ENCODE results near the gene SERPINA6. TPM values are rescaled to one million over a fixed set of nuclear protein-coding genes. Genes with fewer than 3 reads are reported as not detected.

SERPINA6 gene
- total RNA-seq, 1 experiment from 2014 or later = 0.32 TPM

- Mint-ChIP-seq H3K4me3 (ENCODE audit: unreplicated experiment) (no peak overlapping the region), H3K36me3 (ENCODE audit: insufficient read depth, unreplicated experiment) (no peaks in the 10 kb centered on the region), H3K4me1 (ENCODE audit: low read depth, unreplicated experiment) (peaks cover 13% of the 10 kb centered on the region), H3K27me3 (ENCODE audit: insufficient read depth, unreplicated experiment) (no peaks in the 10 kb centered on the region), H3K27ac (ENCODE audit: unreplicated experiment) (no peak overlapping the region), H3K9me3 (ENCODE audit: unreplicated experiment) (no peaks in the 10 kb centered on the region)
- no TSS peak for BruUV-seq (replicated peaks)
- Histone ChIP-seq H3K9me3 (no peaks in the 10 kb centered on the region), H3K36me3 (ENCODE audit: control insufficient read depth, insufficient read depth, low read length) (no peaks in the 10 kb centered on the region), H3K4me1 (peaks cover 7% of the 10 kb centered on the region; the same call in 1 of the 2 replicates), H3K4me3 (ENCODE audit: low read depth, low read length) (no peak overlapping the region), H3K27me3 (replicated peaks; ENCODE audit: control insufficient read depth, insufficient read depth, low read length) (no peaks in the 10 kb centered on the region)
- POLR2A ChIA-PET = no interaction called here
- no peak for DNase-seq
- CTCF ChIA-PET = no interaction called here
- TF ChIP-seq, protein P1, sequence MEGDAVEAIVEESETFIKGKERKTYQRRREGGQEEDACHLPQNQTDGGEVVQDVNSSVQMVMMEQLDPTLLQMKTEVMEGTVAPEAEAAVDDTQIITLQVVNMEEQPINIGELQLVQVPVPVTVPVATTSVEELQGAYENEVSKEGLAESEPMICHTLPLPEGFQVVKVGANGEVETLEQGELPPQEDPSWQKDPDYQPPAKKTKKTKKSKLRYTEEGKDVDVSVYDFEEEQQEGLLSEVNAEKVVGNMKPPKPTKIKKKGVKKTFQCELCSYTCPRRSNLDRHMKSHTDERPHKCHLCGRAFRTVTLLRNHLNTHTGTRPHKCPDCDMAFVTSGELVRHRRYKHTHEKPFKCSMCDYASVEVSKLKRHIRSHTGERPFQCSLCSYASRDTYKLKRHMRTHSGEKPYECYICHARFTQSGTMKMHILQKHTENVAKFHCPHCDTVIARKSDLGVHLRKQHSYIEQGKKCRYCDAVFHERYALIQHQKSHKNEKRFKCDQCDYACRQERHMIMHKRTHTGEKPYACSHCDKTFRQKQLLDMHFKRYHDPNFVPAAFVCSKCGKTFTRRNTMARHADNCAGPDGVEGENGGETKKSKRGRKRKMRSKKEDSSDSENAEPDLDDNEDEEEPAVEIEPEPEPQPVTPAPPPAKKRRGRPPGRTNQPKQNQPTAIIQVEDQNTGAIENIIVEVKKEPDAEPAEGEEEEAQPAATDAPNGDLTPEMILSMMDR (IDR thresholded peaks at IDR 0.05; ENCODE audit: insufficient read depth in 1 of 2, low read depth in 1 of 2, low read length in 1 of 2, severe bottlenecking in 1 of 2, unreplicated experiment in 1 of 2) = no peak
- intact Hi-C loops (cut with micrococcal nuclease; ENCODE audit: unreplicated experiment) = no loop called here
Observed at GRCh38 chr14:94368956-94369355, 45.8 kb upstream of the SERPINA6 start.

- POLR2A ChIA-PET = no interaction called here
- no peaks in the 10 kb centered on the region for H3K27me3 ChIP-seq (replicated peaks; ENCODE audit: control insufficient read depth, insufficient read depth, low read length)
Observed at GRCh38 chr14:94368243-94368590, 45.1 kb upstream of the SERPINA6 start.

DNA sequence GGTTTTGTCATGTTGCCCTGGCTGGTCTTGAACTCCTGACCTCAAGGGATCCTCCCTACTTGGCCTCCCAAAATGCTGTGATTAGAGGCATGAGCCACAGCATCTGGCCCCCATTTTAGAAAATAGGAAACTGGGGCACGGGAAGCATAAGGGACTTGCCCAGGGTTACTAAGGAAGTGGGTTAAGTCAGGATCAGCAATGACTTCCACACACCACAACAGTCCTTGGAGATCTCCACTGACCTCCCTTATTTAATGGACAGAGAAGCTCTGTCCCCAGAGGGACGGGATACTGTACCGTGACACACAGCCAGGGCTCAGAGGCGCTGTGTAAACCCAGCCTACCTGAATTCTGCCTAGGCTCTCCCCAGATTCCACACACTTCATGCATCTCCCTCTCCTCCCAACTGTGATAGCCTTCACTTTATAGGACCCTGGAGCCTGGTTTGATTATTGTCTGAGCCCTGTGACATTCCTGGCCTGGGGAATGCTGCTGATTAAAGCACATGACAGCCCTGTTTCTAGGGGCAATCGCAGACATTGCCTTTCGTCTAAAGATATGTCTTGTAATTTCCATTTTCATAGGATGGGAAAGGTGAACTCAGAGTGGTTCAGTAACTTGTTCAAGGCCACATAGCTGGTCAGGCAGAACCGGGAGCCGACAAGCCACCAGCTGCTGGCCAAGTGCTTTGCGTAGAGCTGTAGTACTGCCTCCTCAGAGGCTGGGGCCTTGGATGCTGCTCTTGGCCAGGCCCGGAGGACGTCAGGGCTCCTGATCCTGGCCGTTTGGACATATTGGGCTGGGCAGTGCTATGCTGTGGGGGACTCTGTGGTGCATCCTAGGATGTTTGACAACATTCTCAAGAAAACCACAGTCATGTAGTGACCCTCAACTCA, 44.5 kb upstream of the SERPINA6 start:
- H3K4me3 Mint-ChIP-seq (ENCODE audit: unreplicated experiment) = no peak overlapping the region
- no peaks in the 10 kb centered on the region for H3K9me3 Mint-ChIP-seq (ENCODE audit: unreplicated experiment)
- Histone ChIP-seq H3K9me3 (no peaks in the 10 kb centered on the region), H3K4me1 (peaks cover 15% of the 10 kb centered on the region; the same call in 1 of the 2 replicates), H3K27me3 (replicated peaks; ENCODE audit: control insufficient read depth, insufficient read depth, low read length) (no peaks in the 10 kb centered on the region), H3K4me3 (ENCODE audit: low read depth, low read length) (no peak overlapping the region), H3K36me3 (ENCODE audit: control insufficient read depth, insufficient read depth, low read length) (no peaks in the 10 kb centered on the region)
- intact Hi-C loops (cut with micrococcal nuclease; ENCODE audit: unreplicated experiment) = no loop called here
- no peaks in the 10 kb centered on the region for H3K27me3 Mint-ChIP-seq (ENCODE audit: insufficient read depth, unreplicated experiment)
- H3K36me3 Mint-ChIP-seq (ENCODE audit: insufficient read depth, unreplicated experiment) = no peaks in the 10 kb centered on the region
- H3K27ac Mint-ChIP-seq (ENCODE audit: unreplicated experiment) = no peak overlapping the region
- TF ChIP-seq, protein P1 (IDR thresholded peaks at IDR 0.05; ENCODE audit: insufficient read depth in 1 of 2, low read depth in 1 of 2, low read length in 1 of 2, severe bottlenecking in 1 of 2, unreplicated experiment in 1 of 2) = no peak
- BruUV-seq (replicated peaks) = no TSS peak
- ChIA-PET CTCF (no interaction called here), POLR2A (no interaction called here)
- H3K4me1 Mint-ChIP-seq (ENCODE audit: low read depth, unreplicated experiment) = peaks cover 18% of the 10 kb centered on the region
- DNase-seq = no peak

More at GRCh38 chr14:94368243-94368590, 45.1 kb upstream of the SERPINA6 start:
- Histone ChIP-seq H3K9me3 (no peaks in the 10 kb centered on the region), H3K4me1 (peaks cover 9% of the 10 kb centered on the region; the same call in 1 of the 2 replicates), H3K4me3 (ENCODE audit: low read depth, low read length) (no peak overlapping the region), H3K36me3 (ENCODE audit: control insufficient read depth, insufficient read depth, low read length) (no peaks in the 10 kb centered on the region)
- CTCF ChIA-PET = no interaction called here
- Mint-ChIP-seq H3K9me3 (ENCODE audit: unreplicated experiment) (no peaks in the 10 kb centered on the region), H3K27ac (ENCODE audit: unreplicated experiment) (no peak overlapping the region), H3K4me3 (ENCODE audit: unreplicated experiment) (no peak overlapping the region), H3K4me1 (ENCODE audit: low read depth, unreplicated experiment) (peaks cover 13% of the 10 kb centered on the region), H3K27me3 (ENCODE audit: insufficient read depth, unreplicated experiment) (no peaks in the 10 kb centered on the region), H3K36me3 (ENCODE audit: insufficient read depth, unreplicated experiment) (no peaks in the 10 kb centered on the region)
- DNase-seq = no peak
- BruUV-seq (replicated peaks) = no TSS peak
- intact Hi-C loops (cut with micrococcal nuclease; ENCODE audit: unreplicated experiment) = no loop called here
- TF ChIP-seq, protein P1 (IDR thresholded peaks at IDR 0.05; ENCODE audit: insufficient read depth in 1 of 2, low read depth in 1 of 2, low read length in 1 of 2, severe bottlenecking in 1 of 2, unreplicated experiment in 1 of 2) = no peak

All from Caco-2 (cell line).